Sciatic nerve (tissue), 2 donors: ENCODE results near the gene ARMC7. TPM values are rescaled to one million over a fixed set of nuclear protein-coding genes. Genes with fewer than 3 reads are reported as not detected.
A peak's percentile ranks its signal among the peaks of the same experiment; 100 is the strongest.

Experiments
- ATAC-seq: fragments of 200-7000 bp; cut with Tn5 transposase; one replicate; pipeline ENCODE4 v1.9.1; 2020; ENCODE audit warnings: mild to moderate bottlenecking, moderate library complexity
- DNase-seq: peaks from one replicate; pipeline ENCODE4 v3.0.0-alpha.2; 2020; ENCODE audit warnings: low spot score
- intact Hi-C: fragments of 100-400 bp; cut with DNase I; formaldehyde crosslinking; loops from one replicate; pipeline ENCODE4 v1.14.2; 2022
- total RNA-seq: library from RNA; stranded (reverse); fragmentation: NEBNext Ultra II Directional; extraction: Animal tissue kit (Norgen Biotek cat#: 25700); gene quantifications from one replicate; pipeline ENCODE4 v1.2.1, GENCODE V29; 2021
- donor health status: DM: no; HTN: no; CAD: no.
- donor health status: DM: no; HTN: no; CAD: no.

Gene ARMC7
- total RNA-seq, 1 donor from 2014 or later, result 11.7 TPM

- peak; percentile 45 for DNase-seq
- intact Hi-C loops, result no loop called here
- ATAC-seq, result no peak
These were observed 65.2 kb downstream of the ARMC7 start for GRCh38 chr17:75174996-75175395.

GRCh38 chr17:75176625-75177024 lies 66.9 kb downstream of the ARMC7 start:
- ATAC-seq, result no peak
- DNase-seq, result no peak
- intact Hi-C loops, result no loop called here

- intact Hi-C loops, result no loop called here
These were observed 68.7 kb downstream of the ARMC7 start for GRCh38 chr17:75178453-75178852.

More at GRCh38 chr17:75178453-75178852, 68.7 kb downstream of the ARMC7 start:
- no peak for ATAC-seq
- DNase-seq, result peak; percentile 38

Other genes with a start within 250 kb of the ARMC7 start
- 6.3 TPM for gene FDXR, start 237.0 kb upstream of the ARMC7 start, total RNA-seq
- not detected for gene FADS6, start 216.3 kb upstream of the ARMC7 start, total RNA-seq
- gene USH1G, start 186.7 kb upstream of the ARMC7 start, total RNA-seq, result not detected
- gene OTOP2, start 185.7 kb upstream of the ARMC7 start, total RNA-seq, result not detected
- gene OTOP3, start 174.1 kb upstream of the ARMC7 start, total RNA-seq, result not detected
- 16.1 TPM for gene HID1, start 137.2 kb upstream of the ARMC7 start, total RNA-seq
- gene CDR2L, start 122.3 kb upstream of the ARMC7 start, total RNA-seq, result 11.5 TPM
- 20.1 TPM for gene MRPL58, start 97.3 kb upstream of the ARMC7 start, total RNA-seq
- gene ATP5PD, start 63.0 kb upstream of the ARMC7 start, total RNA-seq, result 147 TPM
- 37.5 TPM for gene KCTD2, start 62.7 kb upstream of the ARMC7 start, total RNA-seq
- 10.5 TPM for gene SLC16A5, start 22.0 kb upstream of the ARMC7 start, total RNA-seq
- gene NT5C, start 21.8 kb downstream of the ARMC7 start, total RNA-seq, result 38.7 TPM
- 20.3 TPM for gene JPT1, start 44.5 kb downstream of the ARMC7 start, total RNA-seq
- gene SUMO2, start 73.0 kb downstream of the ARMC7 start, total RNA-seq, result 296 TPM
- gene NUP85, start 95.7 kb downstream of the ARMC7 start, total RNA-seq, result 71.1 TPM
- 75.0 TPM for gene GGA3, start 151.6 kb downstream of the ARMC7 start, total RNA-seq
- gene MRPS7, start 151.9 kb downstream of the ARMC7 start, total RNA-seq, result 21.8 TPM
- gene MIF4GD, start 161.3 kb downstream of the ARMC7 start, total RNA-seq, result 26.2 TPM
- gene SLC25A19, start 179.5 kb downstream of the ARMC7 start, total RNA-seq, result 22.5 TPM